Natural killer cell treated with Interleukin-12 subunit alpha and Interleukin-12 subunit beta and Interleukin-15 and Interleukin-18, amount 100 ng/mL, for 72 hours (primary cell): ENCODE measurements around the gene LSM8. TPM values are rescaled to one million over a fixed set of nuclear protein-coding genes. Genes with fewer than 3 reads are reported as not detected.
"Not testable (repeated sequence)": the region's sequence is repeated elsewhere in the genome, so short reads cannot be mapped to it uniquely, and the experiment has no call there.

ENCODE experiments used
- ATAC-seq, 2 donors: fragments of 150-1000 bp; cut with Tn5 transposase in 1 of 2; sonication (Bioruptor Pico), chemical (Tn5 transposase) in 1 of 2; 2 replicates each; pipeline ENCODE4 v1.10.0; 2021
- DNase-seq: peaks from one replicate; pipeline ENCODE4 v3.0.0; 2022; ENCODE audit warnings: low spot score
- H3K27ac Mint-ChIP-seq, 2 donors: 1 replicate in 1 of 2; 2 replicates in 1 of 2; pipeline ENCODE4 v1.8.0; 2022; ENCODE audit warnings: mixed read lengths in 2 of 2, mild to moderate bottlenecking in 1 of 2, moderate library complexity in 1 of 2
- H3K27me3 Mint-ChIP-seq, 2 donors: 1 replicate in 1 of 2; 2 replicates in 1 of 2; pipeline ENCODE4 v1.8.0; 2022; ENCODE audit warnings: mixed read lengths in 2 of 2
- H3K36me3 Mint-ChIP-seq: one replicate; pipeline ENCODE4 v1.8.0; 2022; ENCODE audit warnings: mixed read lengths
- H3K4me1 Mint-ChIP-seq, 2 donors: 1 replicate in 1 of 2; 2 replicates in 1 of 2; pipeline ENCODE4 v1.8.0; 2022; ENCODE audit warnings: low read depth in 2 of 2, mixed read lengths in 2 of 2, mild to moderate bottlenecking in 1 of 2
- H3K4me3 Mint-ChIP-seq: one replicate; pipeline ENCODE4 v1.8.0; 2022; ENCODE audit warnings: mixed read lengths
- H3K9me3 Mint-ChIP-seq: 2 replicates; pipeline ENCODE4 v1.8.0; 2022; ENCODE audit warnings: mixed read lengths
- total RNA-seq, 2 donors: library from RNA; stranded (reverse); gene quantifications; one replicate each; pipeline ENCODE4 v1.2.3, GENCODE V29; 2022

LSM8 gene
- total RNA-seq, 2 donors from 2014 or later: 37.3 to 48.0 TPM

DNA sequence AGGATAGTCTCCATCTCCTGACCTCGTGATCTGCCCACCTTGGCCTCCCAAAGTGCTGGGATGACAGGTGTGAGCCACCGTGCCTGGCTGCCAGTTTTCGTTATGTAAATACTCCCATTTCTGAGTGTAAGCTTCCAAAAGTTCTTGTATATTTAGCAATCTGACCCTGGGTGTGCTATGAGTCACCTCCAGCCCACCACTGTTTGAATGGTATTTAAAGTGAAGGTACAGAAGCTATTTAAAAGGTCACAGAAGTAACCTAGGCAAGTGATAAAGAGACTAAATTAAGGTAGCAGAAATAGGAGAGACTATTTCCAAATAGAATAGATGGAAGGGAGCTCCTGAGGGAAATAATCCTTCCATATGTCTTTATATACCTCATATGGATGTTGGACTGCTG lies 36.6 kb downstream of the LSM8 start:
- no peak for DNase-seq

DNA sequence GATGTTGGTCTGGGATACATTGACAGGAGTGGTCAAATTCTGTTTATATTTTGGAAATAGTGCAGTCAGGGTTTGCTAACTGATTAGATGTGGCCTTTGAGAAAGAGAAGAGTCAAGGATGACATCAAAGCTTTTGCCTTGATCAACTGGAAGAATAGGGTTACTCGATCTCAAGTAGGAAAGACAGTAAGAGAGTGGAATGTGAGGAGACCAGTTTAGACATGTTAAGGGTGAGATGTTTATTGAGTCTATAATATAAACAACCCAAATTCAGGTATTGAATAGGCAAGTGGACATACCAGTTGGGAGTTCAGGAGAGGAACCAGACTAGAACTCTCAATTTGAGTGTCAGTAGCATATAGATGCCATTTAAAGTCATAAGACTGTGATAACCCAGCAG lies 38.6 kb downstream of the LSM8 start:
- DNase-seq: no peak
- Mint-ChIP-seq H3K27ac (no peak overlapping the region), H3K4me1 (no peaks in the 10 kb centered on the region), H3K27me3 (peaks cover 11 to 19% of the 10 kb centered on the region in 2 donors), H3K4me3 (no peak overlapping the region), H3K9me3 (no peaks in the 10 kb centered on the region), H3K36me3 (no peaks in the 10 kb centered on the region)
- ATAC-seq: no peak

More for the DNA sequence above, 36.6 kb downstream of the LSM8 start:
- no peaks in the 10 kb centered on the region for H3K9me3 Mint-ChIP-seq
- no peak for ATAC-seq
- no peak overlapping the region for H3K27ac Mint-ChIP-seq
- H3K36me3 Mint-ChIP-seq: no peaks in the 10 kb centered on the region
- H3K27me3 Mint-ChIP-seq: peaks cover 9 to 12% of the 10 kb centered on the region in 2 donors
- H3K4me1 Mint-ChIP-seq: no peaks in the 10 kb centered on the region
- no peak overlapping the region for H3K4me3 Mint-ChIP-seq

DNA sequence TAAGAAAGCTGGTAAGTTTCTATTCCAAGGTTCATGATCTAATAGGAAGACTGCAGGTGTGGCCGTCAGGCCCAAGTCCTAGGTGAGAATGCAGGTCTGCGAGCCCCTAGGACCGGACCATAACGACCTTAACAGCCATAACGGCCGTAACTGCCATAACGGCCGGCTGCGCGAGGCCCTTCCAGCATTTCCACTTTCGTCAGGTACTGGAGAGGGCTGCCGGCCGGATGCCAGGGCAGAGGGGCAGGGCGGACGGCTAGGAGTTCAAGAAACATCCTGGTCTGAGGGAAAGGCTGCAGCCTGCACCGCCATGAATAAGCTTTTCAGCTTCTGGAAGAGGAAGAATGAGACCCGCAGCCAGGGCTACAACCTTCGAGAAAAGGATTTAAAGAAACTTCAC lies 40.6 kb downstream of the LSM8 start, which contains the start of gene ANKRD7:
Gene ANKRD7, plus strand, starts transcription at position 184 of the 400 bp plus-strand sequence. Its CDS starts 127 bp downstream, at position 311.
- no peaks in the 10 kb centered on the region for H3K4me1 Mint-ChIP-seq
- no peak for DNase-seq
- no peaks in the 10 kb centered on the region for H3K36me3 Mint-ChIP-seq
- H3K27ac Mint-ChIP-seq: no peak within 1 kb of the TSS
- peaks cover 5% of the 10 kb centered on the region for H3K9me3 Mint-ChIP-seq
- no peak within 1 kb of the TSS for H3K4me3 Mint-ChIP-seq
- peaks cover 11 to 20% of the 10 kb centered on the region in 2 donors for H3K27me3 Mint-ChIP-seq
- no peak for ATAC-seq

DNA sequence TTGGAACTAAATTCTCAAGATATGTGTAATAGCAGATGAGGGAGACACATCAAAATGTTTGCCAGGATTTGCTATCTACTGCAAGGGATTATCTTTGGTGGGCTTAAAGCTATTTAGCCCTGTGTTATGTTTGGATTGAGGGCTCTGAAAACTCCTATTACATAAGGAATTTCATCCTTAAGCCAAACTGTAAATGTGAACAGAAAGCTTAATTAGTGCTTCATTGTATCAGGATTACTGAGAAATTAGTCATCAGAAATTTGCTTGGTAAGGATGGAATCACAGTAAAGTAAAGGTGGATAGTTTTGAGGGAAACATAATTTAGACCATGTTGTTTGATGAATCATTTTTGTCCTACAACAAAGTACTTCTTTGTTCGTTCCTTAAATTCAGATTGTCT lies 48.9 kb downstream of the LSM8 start:
- DNase-seq: no peak

DNA sequence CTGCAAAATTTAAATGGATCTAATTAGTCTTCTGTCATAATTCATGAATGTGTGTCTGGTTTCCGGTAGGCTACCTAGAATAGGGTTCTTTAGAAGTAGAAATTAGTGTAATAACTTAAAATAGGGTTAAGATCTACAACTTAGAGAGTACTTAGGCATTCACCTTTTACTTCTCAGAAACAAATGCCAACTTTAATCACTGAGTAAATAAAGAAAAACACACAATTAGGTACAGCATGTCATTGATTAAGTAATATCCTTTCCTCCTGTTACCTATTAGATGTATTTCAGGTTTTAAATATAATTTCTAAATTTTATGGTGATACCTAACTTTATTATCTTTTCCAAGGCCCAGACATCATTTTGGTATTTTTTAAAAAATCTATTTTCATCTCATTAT lies 49.8 kb downstream of the LSM8 start:
- DNase-seq (no peak), ATAC-seq (no peak)
- H3K9me3 Mint-ChIP-seq: peaks cover 4% of the 10 kb centered on the region
- H3K27ac Mint-ChIP-seq: no peak overlapping the region
- H3K36me3 Mint-ChIP-seq: no peaks in the 10 kb centered on the region
- H3K27me3 Mint-ChIP-seq: peaks cover 7 to 10% of the 10 kb centered on the region in 2 donors
- H3K4me3 Mint-ChIP-seq: no peak overlapping the region
- no peaks in the 10 kb centered on the region for H3K4me1 Mint-ChIP-seq

More for the DNA sequence above, 48.9 kb downstream of the LSM8 start:
- ATAC-seq: no peak
- H3K9me3 Mint-ChIP-seq: peaks cover 5% of the 10 kb centered on the region
- no peaks in the 10 kb centered on the region for H3K4me1 Mint-ChIP-seq
- no peak overlapping the region for H3K4me3 Mint-ChIP-seq
- H3K27ac Mint-ChIP-seq: no peak overlapping the region
- H3K27me3 Mint-ChIP-seq: peaks cover 13 to 15% of the 10 kb centered on the region in 2 donors
- H3K36me3 Mint-ChIP-seq: no peaks in the 10 kb centered on the region

DNA sequence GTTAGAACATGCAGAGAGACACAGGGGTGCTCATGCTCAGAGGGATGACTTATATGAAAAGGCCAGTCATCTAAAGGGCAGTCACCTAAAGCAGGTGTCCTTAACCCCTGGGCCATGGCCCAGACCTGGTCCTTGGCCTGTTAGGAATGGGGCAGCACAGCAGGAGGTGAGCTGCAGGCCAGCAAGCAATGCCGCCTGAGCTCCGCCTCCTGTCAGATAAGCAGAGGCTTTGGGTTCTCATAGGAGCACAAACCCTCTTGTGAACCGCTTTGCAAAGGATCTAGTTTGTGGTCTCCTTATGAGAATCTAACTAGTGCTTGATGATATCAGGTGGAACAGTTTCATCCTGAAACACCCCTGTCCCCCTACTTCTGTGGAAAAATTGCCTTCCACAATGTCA lies 55.0 kb downstream of the LSM8 start:
- ATAC-seq (no peak), DNase-seq (no peak)
- H3K9me3 Mint-ChIP-seq: no peaks in the 10 kb centered on the region
- H3K27me3 Mint-ChIP-seq: peaks cover 0 to 5% of the 10 kb centered on the region in 2 donors
- H3K4me1 Mint-ChIP-seq: no peaks in the 10 kb centered on the region
- H3K4me3 Mint-ChIP-seq: no peak overlapping the region
- H3K27ac Mint-ChIP-seq: no peak overlapping the region
- H3K36me3 Mint-ChIP-seq: no peaks in the 10 kb centered on the region

DNA sequence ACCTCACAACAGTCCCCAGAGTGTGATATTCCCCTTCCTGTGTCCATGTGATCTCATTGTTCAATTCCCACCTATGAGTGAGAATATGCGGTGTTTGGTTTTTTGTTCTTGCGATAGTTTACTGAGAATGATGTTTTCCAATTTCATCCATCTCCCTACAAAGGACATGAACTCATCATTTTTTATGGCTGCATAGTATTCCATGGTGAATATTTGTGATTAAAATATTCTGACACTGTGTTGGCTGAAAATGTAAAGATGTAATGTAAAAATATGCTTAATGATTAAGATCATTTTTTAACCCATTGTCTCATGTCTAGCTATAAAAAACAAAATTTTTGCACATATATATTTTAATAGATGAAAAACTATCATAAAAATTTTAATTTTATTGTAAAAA lies 56.4 kb downstream of the LSM8 start:
- H3K27ac Mint-ChIP-seq, ATAC-seq, H3K36me3 Mint-ChIP-seq, H3K27me3 Mint-ChIP-seq, H3K4me1 Mint-ChIP-seq, H3K9me3 Mint-ChIP-seq, DNase-seq, H3K4me3 Mint-ChIP-seq: not testable (repeated sequence)

Other genes with a start within 250 kb of the LSM8 start
- gene ANKRD7, start 40.5 kb downstream of the LSM8 start, total RNA-seq: not detected